ENCODE measurements around the gene SLC8A2. TPM values are rescaled to one million over a fixed set of nuclear protein-coding genes. Genes with fewer than 3 reads are reported as not detected.

Gene SLC8A2
- total and polyA plus RNA-seq, 9 donors: 0.07 to 1.3 (median 0.39) TPM; not detected in 3

GRCh38 chr19:47406711-47407416 lies 64.8 kb downstream of the SLC8A2 start:
- peak in 2 of 5 donors; percentile 39 to 51 for DNase-seq
- Histone ChIP-seq H3K4me3 (no peak overlapping the region), H3K9me3 (no peaks in the 10 kb centered on the region), H3K27ac (no peak overlapping the region), H3K4me1 (ENCODE audit: insufficient read depth) (no peaks in the 10 kb centered on the region), H3K36me3 (no peaks in the 10 kb centered on the region), H3K27me3 (no peaks in the 10 kb centered on the region)
- intact Hi-C loops (cut with DNase I): loop anchor here in 1 of 4 donors (10.0 kb wide), 1 partner anchor 102 kb away; the partner anchor contains the start of gene C5AR1
- 22 to 30% (median 27%) methylated on average over 47 of the region's 47 CpGs for WGBS, 3 donors
- TF ChIP-seq EP300 (IDR thresholded peaks at IDR 0.05) (no peak), POLR2A (IDR thresholded peaks at IDR 0.05) (no peak), CTCF (IDR thresholded peaks at IDR 0.05) (no peak)

- no peaks in the 10 kb centered on the region for H3K4me1 ChIP-seq (ENCODE audit: insufficient read depth)
- no peaks in the 10 kb centered on the region for H3K9me3 ChIP-seq
- no peak overlapping the region for H3K27ac ChIP-seq
- H3K36me3 ChIP-seq: no peaks in the 10 kb centered on the region
- 94 to 98% (median 96%) methylated on average over 5 of the region's 5 CpGs for WGBS, 3 donors
- no peak for DNase-seq
- intact Hi-C loops (cut with DNase I): loop anchor here in 1 of 4 donors (10.0 kb wide), 1 partner anchor 101 kb away; the partner anchor contains the start of gene C5AR1
- H3K4me3 ChIP-seq: no peak overlapping the region
- H3K27me3 ChIP-seq: no peaks in the 10 kb centered on the region
- TF ChIP-seq CTCF (IDR thresholded peaks at IDR 0.05) (no peak), POLR2A (IDR thresholded peaks at IDR 0.05) (no peak), EP300 (IDR thresholded peaks at IDR 0.05) (no peak)
These were observed 65.8 kb downstream of the SLC8A2 start for GRCh38 chr19:47405854-47406417.

- no peak for TF ChIP-seq POLR2A (IDR thresholded peaks at IDR 0.05)
- no peak for TF ChIP-seq EP300 (IDR thresholded peaks at IDR 0.05)
- no peak for TF ChIP-seq CTCF (IDR thresholded peaks at IDR 0.05)
- Histone ChIP-seq H3K27ac (no peak overlapping the region), H3K4me1 (ENCODE audit: insufficient read depth) (no peaks in the 10 kb centered on the region), H3K9me3 (no peaks in the 10 kb centered on the region), H3K4me3 (no peak overlapping the region), H3K36me3 (no peaks in the 10 kb centered on the region), H3K27me3 (no peaks in the 10 kb centered on the region)
- WGBS, 3 donors: 88 to 90% (median 90%) methylated on average over 4 of the region's 4 CpGs
- DNase-seq: no peak
- intact Hi-C loops (cut with DNase I): loop anchor here in 1 of 4 donors (10.0 kb wide), 1 partner anchor 100 kb away; the partner anchor contains the start of gene C5AR1
These were observed 66.5 kb downstream of the SLC8A2 start for GRCh38 chr19:47405197-47405550.

GRCh38 chr19:47404334-47405196 lies 67.1 kb downstream of the SLC8A2 start:
- intact Hi-C loops (cut with DNase I): loop anchor here in 1 of 4 donors (10.0 kb wide), 1 partner anchor 100 kb away; the partner anchor contains the start of gene C5AR1
- Histone ChIP-seq H3K9me3 (no peaks in the 10 kb centered on the region), H3K4me3 (no peak overlapping the region), H3K36me3 (no peaks in the 10 kb centered on the region), H3K4me1 (ENCODE audit: insufficient read depth) (no peaks in the 10 kb centered on the region), H3K27ac (no peak overlapping the region), H3K27me3 (no peaks in the 10 kb centered on the region)
- TF ChIP-seq POLR2A (IDR thresholded peaks at IDR 0.05) (no peak), CTCF (IDR thresholded peaks at IDR 0.05) (no peak), EP300 (IDR thresholded peaks at IDR 0.05) (no peak)
- DNase-seq: no peak
- WGBS, 3 donors: 63 to 79% (median 64%) methylated on average over 9 of the region's 9 CpGs

All from ovary (tissue), 9 donors.